ENCODE data around the gene TRPV3. TPM values are rescaled to one million over a fixed set of nuclear protein-coding genes. Genes with fewer than 3 reads are reported as not detected.

TRPV3 gene
- total and polyA plus RNA-seq, 2 donors (not counting 1 experiment from before 2014, with no cell fraction given) = 0.20 to 0.99 TPM

GRCh38 chr17:3546521-3546920 lies 11.1 kb downstream of the TRPV3 start:
- Histone ChIP-seq H4K20me1 (ENCODE audit: control insufficient read depth, extremely low read depth, insufficient read depth, low read length) (no peaks in the 10 kb centered on the region), H3K9me3 (ENCODE audit: control insufficient read depth, insufficient read depth, low read depth, low read length) (no peaks in the 10 kb centered on the region), H3K79me2 (ENCODE audit: control insufficient read depth, insufficient read depth, low read length) (no peaks in the 10 kb centered on the region), H2AFZ (ENCODE audit: low read length) (no peak overlapping the region), H3K9ac (ENCODE audit: insufficient read depth, low read length) (no peak overlapping the region), H3K27ac (ENCODE audit: insufficient read depth, low read length) (no peak overlapping the region), H3K4me3 (replicated peaks in 1 of 4; ENCODE audit: control extremely low read depth in 1 of 4, insufficient read depth in 1 of 4, low read depth in 3 of 4, low read length in 4 of 4) (no peak overlapping the region), H3K4me1 (ENCODE audit: control insufficient read depth, extremely low read depth, insufficient read depth, low read length) (no peaks in the 10 kb centered on the region), H3K4me2 (ENCODE audit: extremely low read depth, insufficient read depth, low read length) (no peak overlapping the region), H3K36me3 (ENCODE audit: control insufficient read depth, insufficient read depth, low read length) (no peaks in the 10 kb centered on the region), H3K27me3 (ENCODE audit: control insufficient read depth, insufficient read depth, low read length) (no peaks in the 10 kb centered on the region)
- no peak for DNase-seq (ENCODE audit: low read depth in 2 of 2)
- TF ChIP-seq, protein P1, sequence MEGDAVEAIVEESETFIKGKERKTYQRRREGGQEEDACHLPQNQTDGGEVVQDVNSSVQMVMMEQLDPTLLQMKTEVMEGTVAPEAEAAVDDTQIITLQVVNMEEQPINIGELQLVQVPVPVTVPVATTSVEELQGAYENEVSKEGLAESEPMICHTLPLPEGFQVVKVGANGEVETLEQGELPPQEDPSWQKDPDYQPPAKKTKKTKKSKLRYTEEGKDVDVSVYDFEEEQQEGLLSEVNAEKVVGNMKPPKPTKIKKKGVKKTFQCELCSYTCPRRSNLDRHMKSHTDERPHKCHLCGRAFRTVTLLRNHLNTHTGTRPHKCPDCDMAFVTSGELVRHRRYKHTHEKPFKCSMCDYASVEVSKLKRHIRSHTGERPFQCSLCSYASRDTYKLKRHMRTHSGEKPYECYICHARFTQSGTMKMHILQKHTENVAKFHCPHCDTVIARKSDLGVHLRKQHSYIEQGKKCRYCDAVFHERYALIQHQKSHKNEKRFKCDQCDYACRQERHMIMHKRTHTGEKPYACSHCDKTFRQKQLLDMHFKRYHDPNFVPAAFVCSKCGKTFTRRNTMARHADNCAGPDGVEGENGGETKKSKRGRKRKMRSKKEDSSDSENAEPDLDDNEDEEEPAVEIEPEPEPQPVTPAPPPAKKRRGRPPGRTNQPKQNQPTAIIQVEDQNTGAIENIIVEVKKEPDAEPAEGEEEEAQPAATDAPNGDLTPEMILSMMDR (conservative IDR thresholded peaks at IDR 0.05 in 1 of 2, IDR thresholded peaks at IDR 0.05 in 1 of 2; ENCODE audit: low read depth in 1 of 2, low read length in 2 of 2) = no peak
- TF ChIP-seq EZH2 (IDR thresholded peaks at IDR 0.05; ENCODE audit: low read length, missing control alignments) = no peak

- no peaks in the 10 kb centered on the region for H3K79me2 ChIP-seq (ENCODE audit: control insufficient read depth, insufficient read depth, low read length)
- no peak for DNase-seq (ENCODE audit: low read depth in 2 of 2)
- H3K36me3 ChIP-seq (ENCODE audit: control insufficient read depth, insufficient read depth, low read length) = no peaks in the 10 kb centered on the region
- no peak overlapping the region for H3K9ac ChIP-seq (ENCODE audit: insufficient read depth, low read length)
- no peak overlapping the region for H3K27ac ChIP-seq (ENCODE audit: insufficient read depth, low read length)
- H3K4me3 ChIP-seq (replicated peaks in 1 of 4; ENCODE audit: control extremely low read depth in 1 of 4, insufficient read depth in 1 of 4, low read depth in 3 of 4, low read length in 4 of 4) = no peak overlapping the region
- no peak overlapping the region for H3K4me2 ChIP-seq (ENCODE audit: extremely low read depth, insufficient read depth, low read length)
- no peaks in the 10 kb centered on the region for H3K4me1 ChIP-seq (ENCODE audit: control insufficient read depth, extremely low read depth, insufficient read depth, low read length)
- no peaks in the 10 kb centered on the region for H3K9me3 ChIP-seq (ENCODE audit: control insufficient read depth, insufficient read depth, low read depth, low read length)
- no peaks in the 10 kb centered on the region for H4K20me1 ChIP-seq (ENCODE audit: control insufficient read depth, extremely low read depth, insufficient read depth, low read length)
- H3K27me3 ChIP-seq (ENCODE audit: control insufficient read depth, insufficient read depth, low read length) = no peaks in the 10 kb centered on the region
- H2AFZ ChIP-seq (ENCODE audit: low read length) = no peak overlapping the region
- TF ChIP-seq, protein P1 (conservative IDR thresholded peaks at IDR 0.05 in 1 of 2, IDR thresholded peaks at IDR 0.05 in 1 of 2; ENCODE audit: low read depth in 1 of 2, low read length in 2 of 2) = no peak
- TF ChIP-seq EZH2 (IDR thresholded peaks at IDR 0.05; ENCODE audit: low read length, missing control alignments) = no peak
Measured at GRCh38 chr17:3545151-3545550, 12.5 kb downstream of the TRPV3 start.

- no peak overlapping the region for H3K9ac ChIP-seq (ENCODE audit: insufficient read depth, low read length)
- H3K4me3 ChIP-seq (replicated peaks in 1 of 4; ENCODE audit: control extremely low read depth in 1 of 4, insufficient read depth in 1 of 4, low read depth in 3 of 4, low read length in 4 of 4) = no peak overlapping the region
- no peaks in the 10 kb centered on the region for H3K79me2 ChIP-seq (ENCODE audit: control insufficient read depth, insufficient read depth, low read length)
- no peak overlapping the region for H2AFZ ChIP-seq (ENCODE audit: low read length)
- no peaks in the 10 kb centered on the region for H3K4me1 ChIP-seq (ENCODE audit: control insufficient read depth, extremely low read depth, insufficient read depth, low read length)
- H3K9me3 ChIP-seq (ENCODE audit: control insufficient read depth, insufficient read depth, low read depth, low read length) = no peaks in the 10 kb centered on the region
- no peak overlapping the region for H3K4me2 ChIP-seq (ENCODE audit: extremely low read depth, insufficient read depth, low read length)
- no peak for DNase-seq (ENCODE audit: low read depth in 2 of 2)
- TF ChIP-seq, protein P1 (conservative IDR thresholded peaks at IDR 0.05 in 1 of 2, IDR thresholded peaks at IDR 0.05 in 1 of 2; ENCODE audit: low read depth in 1 of 2, low read length in 2 of 2) = no peak
- no peak for TF ChIP-seq EZH2 (IDR thresholded peaks at IDR 0.05; ENCODE audit: low read length, missing control alignments)
- H3K27ac ChIP-seq (ENCODE audit: insufficient read depth, low read length) = no peak overlapping the region
- no peaks in the 10 kb centered on the region for H3K36me3 ChIP-seq (ENCODE audit: control insufficient read depth, insufficient read depth, low read length)
- H3K27me3 ChIP-seq (ENCODE audit: control insufficient read depth, insufficient read depth, low read length) = no peaks in the 10 kb centered on the region
- H4K20me1 ChIP-seq (ENCODE audit: control insufficient read depth, extremely low read depth, insufficient read depth, low read length) = no peaks in the 10 kb centered on the region
Measured at GRCh38 chr17:3544365-3544764, 13.2 kb downstream of the TRPV3 start.
